ENCODE results near the gene FAIM2.

FAIM2 gene

DNA sequence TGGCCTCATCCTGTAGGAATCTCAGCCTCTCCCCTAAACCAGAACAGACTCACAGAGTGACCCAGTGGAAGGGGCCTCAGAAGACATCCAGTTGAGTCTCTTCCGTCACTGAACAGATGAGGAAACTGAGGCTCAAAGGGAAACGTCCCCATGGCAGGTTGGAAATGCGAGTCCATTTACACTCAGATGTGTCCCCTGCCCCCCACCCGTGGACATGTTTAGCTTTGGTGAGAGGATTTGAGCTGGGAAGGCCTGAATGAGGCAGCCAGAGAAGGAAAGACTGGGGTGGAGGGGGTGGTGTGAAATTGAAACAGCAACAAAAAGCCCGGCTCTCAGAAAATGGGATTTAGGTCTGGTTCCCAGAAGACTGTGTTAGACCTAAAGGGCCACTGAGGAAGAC, 1.7 kb downstream of the FAIM2 start:
- ATAC-seq (ENCODE audit: low read depth) = no peak
- DNase-seq (ENCODE audit: low spot score in 2 of 2) = no peak
- H3K9me3 Mint-ChIP-seq = no peaks in the 10 kb centered on the region
- no peak overlapping the region for H3K27ac Mint-ChIP-seq
- H3K27me3 Mint-ChIP-seq = peaks cover 37% of the 10 kb centered on the region
- H3K4me1 Mint-ChIP-seq = peaks cover 7% of the 10 kb centered on the region
- H3K4me3 Mint-ChIP-seq = no peak overlapping the region
- no peaks in the 10 kb centered on the region for H3K36me3 Mint-ChIP-seq

DNA sequence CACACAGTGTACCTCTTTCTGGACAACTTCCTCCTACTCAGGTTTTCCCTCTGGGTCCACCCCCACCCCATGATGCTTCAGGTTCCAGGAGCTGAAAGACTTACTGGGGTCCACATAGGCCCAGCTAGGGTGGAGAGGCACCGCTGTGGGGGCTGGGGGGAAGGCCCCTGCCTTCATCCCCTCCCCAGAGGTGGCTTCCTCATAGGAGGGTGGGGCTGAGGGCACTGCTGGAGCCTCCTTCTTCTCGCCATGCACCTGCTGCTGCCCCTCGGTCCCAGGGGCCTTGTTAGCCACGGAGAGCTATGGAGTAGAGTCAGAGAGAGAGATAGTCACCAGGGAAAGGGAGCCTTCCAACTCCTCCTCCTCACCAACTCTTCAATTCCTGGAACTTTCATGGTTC, 2.7 kb downstream of the FAIM2 start:
- H3K9me3 Mint-ChIP-seq = no peaks in the 10 kb centered on the region
- no peak overlapping the region for H3K4me3 Mint-ChIP-seq
- peaks cover 34% of the 10 kb centered on the region for H3K27me3 Mint-ChIP-seq
- ATAC-seq (ENCODE audit: low read depth) (no peak), DNase-seq (ENCODE audit: low spot score in 2 of 2) (no peak)
- H3K36me3 Mint-ChIP-seq = no peaks in the 10 kb centered on the region
- H3K27ac Mint-ChIP-seq = no peak overlapping the region
- H3K4me1 Mint-ChIP-seq = peaks cover 7% of the 10 kb centered on the region

DNA sequence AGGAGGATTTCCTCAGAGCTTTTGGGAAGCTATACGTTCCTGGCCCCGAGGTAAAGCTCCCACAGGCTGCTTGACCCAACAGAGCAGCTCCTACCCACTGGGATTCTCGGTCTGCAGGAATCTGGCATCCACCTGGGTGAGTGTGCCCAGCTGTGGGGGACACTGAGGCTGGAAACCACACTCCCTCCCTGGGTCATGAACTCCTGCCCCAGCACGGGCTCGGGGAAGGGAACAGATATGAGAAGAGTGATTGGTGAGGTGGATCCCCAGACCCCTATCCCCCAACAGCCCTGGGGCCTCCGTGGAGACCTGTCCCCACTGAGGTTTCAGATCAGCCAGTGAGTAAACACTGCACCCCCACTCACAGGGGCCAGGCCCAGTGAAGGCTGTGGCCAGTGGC, 3.3 kb downstream of the FAIM2 start:
- no peak for ATAC-seq (ENCODE audit: low read depth)
- Mint-ChIP-seq H3K27me3 (peaks cover 28% of the 10 kb centered on the region), H3K9me3 (no peaks in the 10 kb centered on the region), H3K4me1 (peaks cover 7% of the 10 kb centered on the region), H3K4me3 (no peak overlapping the region), H3K27ac (no peak overlapping the region), H3K36me3 (no peaks in the 10 kb centered on the region)
- no peak for DNase-seq (ENCODE audit: low spot score in 2 of 2)

DNA sequence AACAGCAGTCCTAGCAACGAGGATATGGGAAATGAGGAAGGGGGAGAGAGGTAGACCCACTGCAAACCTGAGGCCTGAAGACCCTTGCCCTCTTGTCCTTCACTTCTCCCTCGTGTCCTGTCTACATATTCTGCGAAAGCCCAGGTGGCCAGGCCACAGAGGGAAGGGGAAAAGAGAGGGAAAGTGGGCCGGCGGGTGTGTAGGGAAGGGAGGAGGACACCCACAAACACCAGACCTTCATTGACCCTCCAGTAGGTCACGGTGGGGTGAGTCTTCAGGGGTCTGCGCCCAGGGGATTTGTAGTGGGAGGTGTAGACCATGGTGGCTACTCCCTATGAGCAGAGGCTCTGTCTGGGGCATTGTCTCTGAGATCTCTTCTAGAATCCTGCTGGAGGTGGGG, 3.8 kb downstream of the FAIM2 start:
- ATAC-seq (ENCODE audit: low read depth) (no peak), DNase-seq (ENCODE audit: low spot score in 2 of 2) (no peak)
- peaks cover 27% of the 10 kb centered on the region for H3K27me3 Mint-ChIP-seq
- H3K36me3 Mint-ChIP-seq = no peaks in the 10 kb centered on the region
- H3K27ac Mint-ChIP-seq = no peak overlapping the region
- no peaks in the 10 kb centered on the region for H3K9me3 Mint-ChIP-seq
- H3K4me3 Mint-ChIP-seq = no peak overlapping the region
- H3K4me1 Mint-ChIP-seq = peaks cover 7% of the 10 kb centered on the region

DNA sequence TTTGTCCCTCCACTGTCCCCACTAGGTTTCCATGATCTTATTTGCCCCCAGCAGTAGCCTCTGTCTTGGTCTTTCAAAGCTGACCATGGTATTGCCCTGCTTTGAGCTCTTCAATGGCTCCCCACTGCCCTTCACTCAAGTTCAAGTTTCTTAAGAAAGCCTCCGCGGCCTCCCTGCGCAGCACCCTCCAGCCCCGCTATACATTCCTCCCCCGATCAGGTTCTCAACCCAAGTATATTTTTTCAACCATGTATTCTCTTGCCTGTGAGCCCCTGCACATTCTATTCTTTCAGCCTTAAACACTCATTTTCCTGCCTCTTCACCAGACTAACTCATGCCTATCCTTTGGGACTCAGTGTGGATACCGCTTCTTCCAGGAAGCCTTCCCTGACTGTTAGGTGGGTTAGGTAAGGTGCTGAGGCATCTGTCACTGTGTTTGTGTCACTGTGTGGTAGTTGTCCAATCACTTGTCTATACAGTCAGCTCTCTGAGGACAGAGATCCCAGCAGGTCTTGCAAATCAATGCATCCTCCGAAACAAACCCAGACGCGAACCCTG, 4.3 kb downstream of the FAIM2 start:
- no peak overlapping the region for H3K27ac Mint-ChIP-seq
- DNase-seq (ENCODE audit: low spot score in 2 of 2) = no peak
- peaks cover 22% of the 10 kb centered on the region for H3K27me3 Mint-ChIP-seq
- H3K4me1 Mint-ChIP-seq = peaks cover 8% of the 10 kb centered on the region
- no peaks in the 10 kb centered on the region for H3K9me3 Mint-ChIP-seq
- ATAC-seq (ENCODE audit: low read depth) = no peak
- no peak overlapping the region for H3K4me3 Mint-ChIP-seq
- H3K36me3 Mint-ChIP-seq = no peaks in the 10 kb centered on the region

DNA sequence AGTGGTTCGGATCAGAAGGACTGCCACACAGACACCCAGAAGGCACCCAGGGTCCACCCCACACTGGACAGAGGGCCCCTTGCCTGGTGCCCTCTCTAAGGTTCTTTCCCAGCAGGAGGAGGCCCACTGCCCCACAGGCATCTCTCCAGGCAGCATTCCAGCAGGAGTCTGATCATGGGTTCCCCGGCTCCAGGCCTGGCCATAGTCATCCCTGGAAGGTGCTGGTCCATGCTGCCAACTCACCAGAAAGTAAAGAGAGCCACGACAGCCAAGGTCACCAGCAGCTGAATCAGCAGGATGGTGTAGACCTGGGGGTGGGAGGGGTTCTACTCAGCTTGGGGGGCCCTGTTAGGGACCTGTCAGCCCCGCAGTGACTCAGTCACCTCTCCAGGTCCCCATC, 6.4 kb downstream of the FAIM2 start:
- no peaks in the 10 kb centered on the region for H3K9me3 Mint-ChIP-seq

DNA sequence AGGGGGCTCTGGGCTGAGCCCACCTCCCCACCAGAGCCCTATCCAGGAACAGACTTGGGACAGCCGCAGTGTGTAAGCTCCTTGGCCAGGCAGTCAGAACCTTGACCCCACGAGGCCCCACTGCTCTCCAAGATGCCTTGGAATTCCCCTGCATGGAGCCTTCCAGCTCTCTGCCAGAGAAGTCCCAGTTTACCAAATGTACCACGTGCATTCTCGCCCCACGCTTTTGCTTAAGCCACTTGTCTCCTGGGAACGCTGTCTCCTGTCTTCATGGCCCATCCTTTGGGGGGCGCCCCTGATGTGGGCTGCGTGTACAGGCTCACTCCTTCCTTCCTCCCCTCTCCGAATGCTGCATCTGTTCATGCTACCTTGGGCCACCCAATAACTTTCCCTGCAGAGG, 7.9 kb downstream of the FAIM2 start:
- Mint-ChIP-seq H3K9me3 (no peaks in the 10 kb centered on the region), H3K27me3 (peaks cover 25% of the 10 kb centered on the region), H3K27ac (no peak overlapping the region), H3K4me3 (no peak overlapping the region), H3K4me1 (peaks cover 6% of the 10 kb centered on the region), H3K36me3 (no peaks in the 10 kb centered on the region)
- ATAC-seq (ENCODE audit: low read depth) (no peak), DNase-seq (ENCODE audit: low spot score in 2 of 2) (no peak)

More for the DNA sequence above, 6.4 kb downstream of the FAIM2 start:
- H3K27me3 Mint-ChIP-seq = peaks cover 24% of the 10 kb centered on the region
- DNase-seq (ENCODE audit: low spot score in 2 of 2) (no peak), ATAC-seq (ENCODE audit: low read depth) (no peak)
- H3K4me3 Mint-ChIP-seq = no peak overlapping the region
- H3K36me3 Mint-ChIP-seq = no peaks in the 10 kb centered on the region
- peaks cover 6% of the 10 kb centered on the region for H3K4me1 Mint-ChIP-seq
- no peak overlapping the region for H3K27ac Mint-ChIP-seq

DNA sequence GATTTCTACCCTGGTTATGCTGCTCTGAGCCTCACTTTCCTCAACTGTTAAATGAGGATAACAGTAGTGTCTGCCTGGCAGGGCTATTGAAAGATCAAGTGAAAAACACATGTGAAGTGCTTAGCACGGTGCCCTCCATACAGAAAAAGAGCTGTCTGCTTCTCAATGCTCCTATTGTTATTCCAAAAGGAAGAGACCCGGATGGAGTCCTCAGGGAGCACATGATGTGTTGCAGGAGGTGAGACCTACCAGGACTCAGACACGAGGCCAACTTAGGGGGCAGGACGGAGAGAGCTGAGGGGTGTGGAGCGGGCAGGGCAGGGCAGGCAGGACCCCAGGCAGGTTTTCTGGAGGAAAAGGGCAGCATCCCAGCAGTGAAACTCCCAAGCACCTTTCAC, 8.9 kb downstream of the FAIM2 start:
- Mint-ChIP-seq H3K36me3 (no peaks in the 10 kb centered on the region), H3K4me1 (peaks cover 6% of the 10 kb centered on the region), H3K27ac (no peak overlapping the region), H3K9me3 (no peaks in the 10 kb centered on the region), H3K4me3 (no peak overlapping the region), H3K27me3 (peaks cover 28% of the 10 kb centered on the region)
- ATAC-seq (ENCODE audit: low read depth) (no peak), DNase-seq (ENCODE audit: low spot score in 2 of 2) (no peak)

DNA sequence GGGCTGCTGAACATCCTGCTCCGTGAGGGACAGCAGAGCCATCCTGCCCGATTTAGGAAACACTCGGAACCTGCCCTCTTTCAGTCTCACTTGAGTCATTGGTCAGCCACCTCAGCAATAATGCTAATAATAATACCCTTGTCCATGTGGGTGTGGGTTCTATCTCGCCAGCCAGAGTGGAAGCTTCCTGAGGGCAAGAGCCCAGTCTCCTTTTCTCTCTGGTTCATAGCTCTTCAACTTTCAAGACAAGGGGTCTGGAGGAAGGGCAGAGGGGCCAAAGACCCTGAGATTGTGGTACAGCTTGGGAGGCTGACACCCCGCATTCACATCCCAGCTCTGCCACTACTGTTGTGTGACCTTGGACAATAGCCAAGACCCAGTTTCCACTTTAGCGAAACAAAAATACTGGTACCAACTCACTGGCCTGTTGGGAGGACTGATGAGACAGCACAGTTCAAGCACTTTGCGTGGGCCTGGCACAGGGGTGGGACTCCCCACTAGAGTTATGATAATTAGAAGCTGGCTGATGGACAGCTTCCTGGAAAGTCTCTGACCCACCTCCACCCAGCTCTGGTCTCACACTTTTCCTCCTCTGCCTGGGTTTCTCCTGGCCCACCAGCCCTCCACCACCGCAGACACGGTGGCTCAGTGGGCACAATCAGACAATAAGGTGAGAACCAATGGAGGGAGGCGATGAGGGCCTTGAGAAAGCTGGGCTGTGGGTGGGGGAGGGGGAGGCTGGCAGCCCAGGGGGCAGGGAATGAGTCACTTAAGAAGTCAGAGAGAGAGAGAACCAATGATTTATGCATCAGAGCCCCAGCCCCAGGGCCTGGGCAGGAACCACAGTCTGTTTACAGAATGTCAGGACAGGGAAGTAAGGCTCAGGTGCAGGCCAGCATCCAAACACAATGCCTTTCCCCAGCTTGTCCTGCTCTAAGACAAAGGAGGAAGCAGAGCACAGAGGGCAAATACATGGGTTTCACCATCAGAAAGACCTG, 9.6 kb downstream of the FAIM2 start:
- Mint-ChIP-seq H3K4me1 (peaks cover 6% of the 10 kb centered on the region), H3K27ac (no peak overlapping the region), H3K4me3 (no peak overlapping the region), H3K27me3 (peaks cover 21% of the 10 kb centered on the region), H3K36me3 (no peaks in the 10 kb centered on the region), H3K9me3 (no peaks in the 10 kb centered on the region)
- no peak for DNase-seq (ENCODE audit: low spot score in 2 of 2)
- no peak for ATAC-seq (ENCODE audit: low read depth)

DNA sequence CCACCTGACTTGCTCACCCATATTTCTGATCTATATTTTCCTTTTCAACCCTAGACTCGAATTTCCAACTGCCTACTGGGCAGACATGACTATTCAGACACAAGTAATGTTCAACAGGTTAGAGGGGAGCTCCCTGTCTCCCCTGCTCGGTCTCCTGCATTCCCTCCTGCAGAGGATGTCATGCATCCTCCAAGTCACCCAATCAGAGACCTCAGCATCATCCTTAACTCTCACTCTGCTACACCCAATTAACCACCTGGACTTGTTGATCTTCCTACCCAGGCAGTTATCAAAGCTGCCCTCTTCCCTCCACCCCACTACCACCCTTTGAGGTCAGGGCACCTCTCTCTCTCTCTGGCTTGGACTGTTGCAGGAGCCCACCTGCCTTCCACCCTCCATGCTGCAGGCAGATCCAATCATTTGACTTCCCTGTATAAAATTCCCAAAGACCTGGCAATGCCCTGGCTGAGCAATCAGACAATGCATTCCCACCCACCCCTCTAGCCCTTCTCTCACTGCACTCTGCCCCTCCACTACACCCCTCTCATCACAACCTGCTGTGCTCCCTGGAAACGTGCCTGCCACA, 10.9 kb downstream of the FAIM2 start:
- DNase-seq (ENCODE audit: low spot score in 2 of 2) = no peak
- peaks cover 17% of the 10 kb centered on the region for H3K27me3 Mint-ChIP-seq
- no peaks in the 10 kb centered on the region for H3K36me3 Mint-ChIP-seq
- no peaks in the 10 kb centered on the region for H3K9me3 Mint-ChIP-seq
- H3K4me1 Mint-ChIP-seq = peaks cover 6% of the 10 kb centered on the region
- ATAC-seq (ENCODE audit: low read depth) = no peak
- no peak overlapping the region for H3K27ac Mint-ChIP-seq
- no peak overlapping the region for H3K4me3 Mint-ChIP-seq

DNA sequence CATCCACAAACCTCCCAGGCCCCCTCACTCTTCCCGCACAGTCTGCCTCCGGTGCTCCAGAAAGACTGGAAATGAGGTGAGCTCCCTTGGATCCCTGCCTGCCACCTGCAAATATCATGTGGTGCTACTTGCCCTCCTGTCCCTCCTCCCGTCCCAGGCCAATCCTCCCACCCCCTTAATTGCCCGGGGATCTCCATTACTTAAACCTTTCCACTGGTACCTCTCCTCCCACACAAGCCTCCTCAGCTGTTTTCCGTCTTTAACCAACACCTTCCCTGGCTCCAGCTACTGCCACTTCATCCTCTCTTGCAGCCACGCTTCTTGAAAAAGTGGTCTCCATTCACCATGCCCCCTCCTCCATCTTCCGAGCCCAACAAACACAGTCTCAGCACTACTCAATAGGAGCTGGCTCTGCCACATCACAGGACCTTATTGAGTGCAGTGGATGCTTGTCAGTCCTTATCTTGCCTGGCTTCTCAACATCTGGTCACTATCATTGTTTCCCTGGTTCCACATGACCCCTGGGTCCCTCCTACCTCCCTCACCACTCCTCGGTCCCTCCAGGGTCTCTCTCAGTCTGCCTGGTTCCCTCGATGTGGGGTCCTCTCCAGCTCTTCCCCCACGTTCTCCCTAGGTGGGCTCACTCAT, 11.5 kb downstream of the FAIM2 start:
- peaks cover 18% of the 10 kb centered on the region for H3K27me3 Mint-ChIP-seq
- no peak for DNase-seq (ENCODE audit: low spot score in 2 of 2)
- no peak overlapping the region for H3K4me3 Mint-ChIP-seq
- no peak overlapping the region for H3K27ac Mint-ChIP-seq
- no peak for ATAC-seq (ENCODE audit: low read depth)
- H3K36me3 Mint-ChIP-seq = no peaks in the 10 kb centered on the region
- peaks cover 6% of the 10 kb centered on the region for H3K4me1 Mint-ChIP-seq
- no peaks in the 10 kb centered on the region for H3K9me3 Mint-ChIP-seq

DNA sequence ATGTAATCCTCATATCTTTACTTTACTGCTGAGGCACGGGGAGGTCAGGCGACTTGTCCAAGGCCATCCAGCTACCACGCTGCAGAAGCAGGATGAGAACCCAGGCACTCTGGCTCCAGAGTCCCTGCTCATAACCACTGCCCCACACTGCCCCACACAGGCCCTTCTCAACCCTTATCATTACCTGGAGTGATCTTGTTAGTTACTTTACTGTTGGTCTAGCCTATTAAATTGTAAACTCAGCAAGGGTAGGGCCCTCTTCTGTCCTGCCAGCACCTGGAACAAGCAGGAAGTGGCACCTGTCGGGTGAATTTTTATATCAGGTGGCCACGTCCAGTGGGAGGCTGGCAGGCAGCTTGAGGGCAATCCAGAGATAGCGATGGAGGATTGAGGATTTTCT, 12.2 kb downstream of the FAIM2 start:
- Mint-ChIP-seq H3K4me3 (no peak overlapping the region), H3K27ac (no peak overlapping the region), H3K4me1 (peaks cover 6% of the 10 kb centered on the region), H3K9me3 (no peaks in the 10 kb centered on the region), H3K36me3 (no peaks in the 10 kb centered on the region), H3K27me3 (peaks cover 22% of the 10 kb centered on the region)
- ATAC-seq (ENCODE audit: low read depth) = no peak
- no peak for DNase-seq (ENCODE audit: low spot score in 2 of 2)

DNA sequence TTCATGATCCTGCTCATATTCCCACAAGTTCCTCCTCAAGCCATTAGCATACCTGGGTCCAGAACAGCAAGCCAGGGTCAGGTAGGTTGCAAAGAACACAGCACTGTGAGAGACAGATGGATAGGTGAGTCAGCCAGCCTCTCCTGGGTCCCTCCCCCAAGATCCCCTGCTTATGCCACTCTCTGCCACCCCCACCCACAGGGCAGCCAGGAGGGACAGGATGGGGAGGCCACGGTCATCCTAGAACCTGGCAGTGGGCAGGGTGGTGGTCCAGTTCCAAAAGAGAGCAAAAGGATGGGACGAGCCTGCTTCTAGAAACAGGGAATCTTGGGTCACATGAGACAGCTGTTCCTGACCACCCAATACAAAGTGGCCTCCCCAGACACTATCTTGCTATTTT, 12.7 kb downstream of the FAIM2 start:
- Mint-ChIP-seq H3K4me3 (no peak overlapping the region), H3K36me3 (no peaks in the 10 kb centered on the region), H3K27ac (no peak overlapping the region), H3K27me3 (peaks cover 22% of the 10 kb centered on the region), H3K4me1 (peaks cover 6% of the 10 kb centered on the region), H3K9me3 (no peaks in the 10 kb centered on the region)
- no peak for ATAC-seq (ENCODE audit: low read depth)
- DNase-seq (ENCODE audit: low spot score in 2 of 2) = no peak

DNA sequence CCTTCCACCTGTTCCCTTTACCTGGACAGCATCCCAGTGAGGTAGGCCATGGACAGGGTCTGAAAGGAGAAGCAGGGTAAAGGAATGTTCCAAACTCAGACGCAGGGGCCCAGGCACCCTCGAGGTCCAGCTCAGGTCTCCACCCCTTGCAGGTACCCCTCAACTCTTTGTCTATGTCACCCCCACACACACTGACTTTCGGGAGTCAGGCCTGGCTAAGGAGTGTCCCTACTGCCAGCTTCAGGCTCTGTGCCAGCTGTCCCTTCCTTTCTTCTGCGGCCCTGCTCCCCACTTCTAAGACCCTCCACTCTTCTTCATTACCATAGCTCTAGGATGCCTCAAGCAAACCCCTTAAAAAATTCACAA, 13.6 kb downstream of the FAIM2 start:
- Mint-ChIP-seq H3K4me3 (no peak overlapping the region), H3K9me3 (no peaks in the 10 kb centered on the region), H3K27ac (no peak overlapping the region), H3K4me1 (peaks cover 6% of the 10 kb centered on the region), H3K36me3 (no peaks in the 10 kb centered on the region), H3K27me3 (peaks cover 22% of the 10 kb centered on the region)
- ATAC-seq (ENCODE audit: low read depth) (no peak), DNase-seq (ENCODE audit: low spot score in 2 of 2) (no peak)

All from memory B cell (primary cell).